IMR-90 (cell line): Measurements from ENCODE around the gene EBF3. TPM values are rescaled to one million over a fixed set of nuclear protein-coding genes. Genes with fewer than 3 reads are reported as not detected.

Experiments
- ATAC-seq: fragments of 200-7000 bp; cut with Tn5 transposase; 2 replicates; pipeline ENCODE4 v1.9.1; 2020; ENCODE audit warnings: low read depth, mild to moderate bottlenecking, moderate library complexity
- BruUV-seq: library from RNA; stranded (reverse); fragments of 400-500 nt; replicated peaks from 2 replicates; lab custom pipeline; 2021; lab: Mats Ljungman, UMichigan
- CTCF ChIA-PET: fragments of 300-600 bp; formaldehyde crosslinking; extraction: SDS; loops from one replicate; lab custom pipeline; 2021; ENCODE audit warnings: antibody characterized with exemption; lab: Yijun Ruan, JAX
- POLR2A ChIA-PET: fragments of 300-600 bp; sonication (Branson Sonifier 250); formaldehyde crosslinking; loops from one replicate; lab custom pipeline; 2022; ENCODE audit warnings: antibody characterized with exemption; ENCODE audit not compliant: unreplicated experiment; lab: Charles Lee
- DNase-seq: peaks from one replicate; pipeline ENCODE4 v3.0.0; 2013
- H2AFZ ChIP-seq: replicated peaks from 2 replicates; pipeline ENCODE3; 2013; ENCODE audit warnings: low read length, mild to moderate bottlenecking; ENCODE audit not compliant: poor library complexity
- H2AK5ac ChIP-seq: 2 replicates; pipeline ENCODE4 v1.6.1; 2013; ENCODE audit warnings: low read depth, low read length, inconsistent platforms
- H2AK9ac ChIP-seq: replicated peaks from 2 replicates; pipeline ENCODE3; 2013; ENCODE audit warnings: mild to moderate bottlenecking, low read depth, low read length, moderate library complexity; ENCODE audit not compliant: poor library complexity
- H2BK120ac ChIP-seq: 2 replicates; pipeline ENCODE4 v1.6.1; 2013; ENCODE audit warnings: low read depth, low read length, inconsistent platforms
- H2BK15ac ChIP-seq: 3 replicates; pipeline ENCODE4 v1.6.1; 2013; ENCODE audit warnings: low read depth, low read length, inconsistent platforms
- H2BK20ac ChIP-seq: 2 replicates; pipeline ENCODE4 v1.6.1; 2013; ENCODE audit warnings: low read depth, mild to moderate bottlenecking, inconsistent platforms, low read length, moderate library complexity
- H2BK5ac ChIP-seq: 2 replicates; pipeline ENCODE4 v1.6.1; 2013; ENCODE audit warnings: mild to moderate bottlenecking, low read depth, low read length, inconsistent platforms; ENCODE audit not compliant: poor library complexity, severe bottlenecking
- H3K14ac ChIP-seq: replicated peaks from 2 replicates; pipeline ENCODE4 v1.6.1; 2013; ENCODE audit warnings: low read depth, low read length, inconsistent platforms
- H3K18ac ChIP-seq: 2 replicates; pipeline ENCODE4 v1.6.1; 2013; ENCODE audit warnings: low read depth, low read length, control low read depth
- H3K23ac ChIP-seq: 2 replicates; pipeline ENCODE4 v1.6.1; 2013; ENCODE audit warnings: low read depth, low read length, inconsistent platforms
- H3K27ac ChIP-seq: 2 replicates; pipeline ENCODE4 v1.5.1; 2013; ENCODE audit warnings: mild to moderate bottlenecking, control low read depth, low read length; ENCODE audit not compliant: insufficient read depth
- H3K27me3 ChIP-seq: 2 replicates; pipeline ENCODE4 v1.6.1; 2013; ENCODE audit warnings: low read length; ENCODE audit not compliant: control insufficient read depth, insufficient read depth
- H3K36me3 ChIP-seq: 2 replicates; pipeline ENCODE4 v1.6.1; 2013; ENCODE audit warnings: low read length, mixed read lengths; ENCODE audit not compliant: control insufficient read depth, insufficient read depth
- H3K4ac ChIP-seq: 2 replicates; pipeline ENCODE4 v1.6.1; 2013; ENCODE audit warnings: low read depth, low read length, inconsistent platforms
- H3K4me1 ChIP-seq: 2 replicates; pipeline ENCODE4 v1.6.1; 2013; ENCODE audit warnings: low read length, mixed read lengths; ENCODE audit not compliant: control insufficient read depth, insufficient read depth
- H3K4me2 ChIP-seq: 2 replicates; pipeline ENCODE4 v1.6.1; 2013; ENCODE audit warnings: low read depth, mild to moderate bottlenecking, control low read depth, low read length, moderate library complexity
- H3K4me3 ChIP-seq: 2 replicates; pipeline ENCODE4 v1.5.1; 2013; ENCODE audit warnings: low read depth, mild to moderate bottlenecking, control low read depth, low read length, moderate library complexity; ENCODE audit not compliant: insufficient read depth
- H3K56ac ChIP-seq: 2 replicates; pipeline ENCODE4 v1.6.1; 2013; ENCODE audit warnings: low read length, inconsistent platforms; ENCODE audit not compliant: insufficient read depth; ENCODE audit errors: extremely low read depth
- H3K79me1 ChIP-seq, 2 experiments: 2 replicates each; pipeline ENCODE4 v1.6.1; 2013; ENCODE audit warnings: low read length in 2 of 2, inconsistent platforms in 1 of 2, low read depth in 1 of 2
- H3K9ac ChIP-seq: 2 replicates; pipeline ENCODE4 v1.6.1; 2013; ENCODE audit warnings: low read depth, low read length, control low read depth
- H3K9me1 ChIP-seq: 2 replicates; pipeline ENCODE4 v1.6.1; 2013; ENCODE audit warnings: low read length, inconsistent platforms; ENCODE audit not compliant: insufficient read depth
- H3K9me3 ChIP-seq: 2 replicates; pipeline ENCODE4 v1.6.1; 2013; ENCODE audit warnings: low read length; ENCODE audit not compliant: control insufficient read depth, insufficient read depth
- H4K20me1 ChIP-seq: 2 replicates; pipeline ENCODE4 v1.6.1; 2013; ENCODE audit warnings: low read length, inconsistent platforms; ENCODE audit not compliant: insufficient read depth
- H4K5ac ChIP-seq: 2 replicates; pipeline ENCODE4 v1.6.1; 2013; ENCODE audit warnings: mild to moderate bottlenecking, low read depth, low read length, control low read depth
- H4K8ac ChIP-seq, 2 experiments: 2 replicates each; pipeline ENCODE4 v1.6.1; 2013; ENCODE audit warnings: low read depth in 2 of 2, low read length in 2 of 2, control low read depth in 1 of 2, inconsistent platforms in 1 of 2
- H4K91ac ChIP-seq: 2 replicates; pipeline ENCODE4 v1.6.1; 2013; ENCODE audit warnings: low read depth, low read length, inconsistent platforms; ENCODE audit not compliant: insufficient read depth
- BHLHE40 ChIP-seq: fragments of 150-350 bp; IDR thresholded peaks from 2 replicates; pipeline ENCODE4 v1.6.1; 2016; ENCODE audit warnings: mild to moderate bottlenecking, low read depth, low read length
- MAFK ChIP-seq: IDR thresholded peaks from 2 replicates; pipeline ENCODE4 v1.6.1; 2012; ENCODE audit warnings: low read depth, low read length, improper control_type of control experiment
- POLR2A ChIP-seq: IDR thresholded peaks from 2 replicates; pipeline ENCODE4 v1.6.1; 2012; ENCODE audit warnings: mild to moderate bottlenecking, low read depth, low read length
- WGBS, 2 experiments: methylation state at CpG; one replicate each; pipeline versions ENCODE4 v1.1.5 to v1.1.7; 2013; ENCODE audit warnings: missing lambda C conversion rate in 2 of 2; ENCODE audit not compliant: insufficient read length in 1 of 2; ENCODE audit errors: extremely low coverage in 2 of 2; 5-methylcytosine and 5-hydroxymethylcytosine counted together
- dilution Hi-C: fragments of 300-500 bp; cut with HindIII; formaldehyde crosslinking; loops from one replicate; pipeline ENCODE4 v1.14.3; 2018; ENCODE audit warnings: low sequenced_read_pairs; ENCODE audit not compliant: unreplicated experiment
- in situ Hi-C: fragments of 300-500 bp; cut with MboI; formaldehyde crosslinking; loops from 3 replicates; pipeline ENCODE4 v1.14.3; 2019; ENCODE audit warnings: low sequenced_read_pairs, inconsistent platforms, mixed read lengths
- intact Hi-C: fragments of 100-400 bp; cut with micrococcal nuclease; formaldehyde crosslinking; loops from 2 replicates; pipeline ENCODE4 v1.10.0; 2022
- polyA plus RNA-seq, 3 experiments: library from polyadenylated mRNA; depleted of rRNA; stranded (reverse); fragments of >200 nt; gene quantifications; 2 replicates each; pipeline ENCODE4 v1.2.3, GENCODE V29; 2012; ENCODE audit warnings: low replicate concordance in 1 of 3
- total RNA-seq: library from RNA; depleted of rRNA; stranded (reverse); fragments of >200 nt; gene quantifications from 2 replicates; pipeline ENCODE4 v1.2.3, GENCODE V29; 2012

Gene EBF3
- total and polyA plus RNA-seq, 2 of the 4 experiments (the other 2 are of a cell fraction) = 0.36 to 0.70 TPM

DNA sequence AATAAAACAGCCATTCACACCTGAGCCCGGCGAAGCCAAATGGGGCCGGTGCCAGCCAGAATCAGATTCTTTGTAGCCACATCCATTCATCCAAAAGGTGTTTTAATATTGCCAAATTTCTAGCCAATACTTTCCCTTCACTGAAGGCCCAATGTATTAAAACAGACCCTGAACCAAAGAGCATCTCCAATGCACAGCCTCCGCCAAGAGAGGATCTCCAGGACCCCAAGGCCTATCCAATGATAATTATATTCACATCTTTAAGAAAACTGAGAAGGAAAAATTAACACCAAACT is 12.2 kb downstream of the EBF3 start:
- no TSS peak for BruUV-seq
- H3K27me3 ChIP-seq = peaks cover 1% of the 10 kb centered on the region; the same call in 1 of the 2 replicates
- no peak overlapping the region for H3K18ac ChIP-seq
- no peak for TF ChIP-seq POLR2A
- TF ChIP-seq MAFK = no peak
- TF ChIP-seq BHLHE40 = no peak
- H4K8ac ChIP-seq = no peak overlapping the region
- H2AK5ac ChIP-seq = no peak overlapping the region
- dilution Hi-C loops = no loop called here
- H4K91ac ChIP-seq = no peak overlapping the region
- no peak overlapping the region for H2AK9ac ChIP-seq
- in situ Hi-C loops = no loop called here
- H4K5ac ChIP-seq = no peak overlapping the region
- no peak overlapping the region for H2BK20ac ChIP-seq
- no peak overlapping the region for H3K14ac ChIP-seq
- ChIA-PET CTCF (no interaction called here), POLR2A (no interaction called here)
- no peak overlapping the region for H3K4me3 ChIP-seq
- no peak overlapping the region for H3K27ac ChIP-seq
- no peak overlapping the region for H3K4ac ChIP-seq
- H3K79me1 ChIP-seq = no peaks in the 10 kb centered on the region
- no peak for ATAC-seq
- no CpG with 5 or more reads among the region's 4 CpGs for WGBS, 2 experiments
- peaks cover 4% of the 10 kb centered on the region for H3K36me3 ChIP-seq
- no peak for DNase-seq
- no peaks in the 10 kb centered on the region for H3K9me3 ChIP-seq
- H3K9me1 ChIP-seq = no peaks in the 10 kb centered on the region
- H3K23ac ChIP-seq = no peak overlapping the region
- H2BK5ac ChIP-seq = no peak overlapping the region
- H2BK120ac ChIP-seq = no peak overlapping the region
- H4K20me1 ChIP-seq = no peaks in the 10 kb centered on the region
- H3K56ac ChIP-seq = no peak overlapping the region
- no peak overlapping the region for H2BK15ac ChIP-seq
- H3K4me2 ChIP-seq = no peak overlapping the region
- H2AFZ ChIP-seq = no peak overlapping the region
- intact Hi-C loops = loop anchor here (10.0 kb wide), 1 partner anchor 627 kb away; no protein-coding TSS in a partner anchor
- peaks cover 2% of the 10 kb centered on the region; the same call in 1 of the 2 replicates for H3K4me1 ChIP-seq
- H3K9ac ChIP-seq = no peak overlapping the region
